OCI-LY7 (cell line): ENCODE measurements around the gene LONP1.

ENCODE experiments used
- EZH2phosphoT487 ChIP-seq: fragments of 200-600 bp; sonication (generic); IDR thresholded peaks from 2 replicates; pipeline ENCODE4 v1.6.1; 2018; ENCODE audit warnings: low read depth, borderline replicate concordance, mild to moderate bottlenecking, mixed run types, antibody characterized with exemption, low read length, moderate library complexity, mixed read lengths
- TF ChIP-seq, protein P1 (sequence below): fragments of 200-600 bp; sonication (generic); conservative IDR thresholded peaks from 2 replicates; pipeline ENCODE4 v1.5.1; 2014; ENCODE audit warnings: mild to moderate bottlenecking, antibody characterized with exemption, low read length, moderate library complexity, mixed read lengths

- TF ChIP-seq, protein P1, sequence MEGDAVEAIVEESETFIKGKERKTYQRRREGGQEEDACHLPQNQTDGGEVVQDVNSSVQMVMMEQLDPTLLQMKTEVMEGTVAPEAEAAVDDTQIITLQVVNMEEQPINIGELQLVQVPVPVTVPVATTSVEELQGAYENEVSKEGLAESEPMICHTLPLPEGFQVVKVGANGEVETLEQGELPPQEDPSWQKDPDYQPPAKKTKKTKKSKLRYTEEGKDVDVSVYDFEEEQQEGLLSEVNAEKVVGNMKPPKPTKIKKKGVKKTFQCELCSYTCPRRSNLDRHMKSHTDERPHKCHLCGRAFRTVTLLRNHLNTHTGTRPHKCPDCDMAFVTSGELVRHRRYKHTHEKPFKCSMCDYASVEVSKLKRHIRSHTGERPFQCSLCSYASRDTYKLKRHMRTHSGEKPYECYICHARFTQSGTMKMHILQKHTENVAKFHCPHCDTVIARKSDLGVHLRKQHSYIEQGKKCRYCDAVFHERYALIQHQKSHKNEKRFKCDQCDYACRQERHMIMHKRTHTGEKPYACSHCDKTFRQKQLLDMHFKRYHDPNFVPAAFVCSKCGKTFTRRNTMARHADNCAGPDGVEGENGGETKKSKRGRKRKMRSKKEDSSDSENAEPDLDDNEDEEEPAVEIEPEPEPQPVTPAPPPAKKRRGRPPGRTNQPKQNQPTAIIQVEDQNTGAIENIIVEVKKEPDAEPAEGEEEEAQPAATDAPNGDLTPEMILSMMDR = no peak
- TF ChIP-seq EZH2phosphoT487 = no peak
Measured at GRCh38 chr19:5707576-5708575, 12.1 kb downstream of the LONP1 start.
